ENCODE results near the gene GMCL1.
"Not testable (repeated sequence)": the region's sequence is repeated elsewhere in the genome, so short reads cannot be mapped to it uniquely, and the experiment has no call there.

Gene GMCL1

DNA sequence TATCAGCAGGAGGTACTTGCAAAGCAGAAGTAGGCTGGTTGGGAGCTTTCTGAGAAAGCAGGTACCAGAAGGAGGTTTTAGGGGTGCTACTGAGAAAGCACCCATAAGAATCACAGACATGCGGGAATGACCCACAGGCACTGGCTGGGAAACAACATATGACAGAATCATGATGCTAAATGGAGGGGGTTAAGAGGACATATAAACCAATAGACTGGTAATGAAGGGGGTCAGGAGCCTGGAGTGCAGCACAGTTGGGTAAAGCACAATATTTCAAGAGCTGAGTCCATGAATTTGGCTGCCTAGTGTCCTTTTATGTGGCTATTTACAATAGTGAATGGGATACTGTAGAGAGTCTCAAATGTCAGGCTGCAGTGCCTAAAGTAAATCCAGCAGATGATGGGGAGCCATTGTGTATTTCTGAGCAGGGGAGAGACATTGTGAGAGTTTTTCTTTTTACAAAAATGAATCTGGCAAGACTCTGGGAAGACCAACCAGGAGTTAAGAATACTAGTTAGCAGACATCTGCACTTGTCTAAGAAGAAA, 27.6 kb upstream of the GMCL1 start:
- H3K36me3 ChIP-seq (ENCODE audit: control insufficient read depth in 1 of 2, insufficient read depth in 2 of 2, low read depth in 1 of 2, low read length in 2 of 2), result peaks cover 23 to 62% of the 10 kb centered on the region in 2 experiments

GRCh38 chr2:69802781-69803367, 26.6 kb upstream of the GMCL1 start:
- H4K91ac ChIP-seq (ENCODE audit: low read length); H3K27me3 ChIP-seq (ENCODE audit: control insufficient read depth in 1 of 2, insufficient read depth in 1 of 2, low read length in 2 of 2); H3K14ac ChIP-seq (ENCODE audit: low read length in 2 of 2); H2AFZ ChIP-seq (ENCODE audit: low read depth, low read length); H2BK12ac ChIP-seq (ENCODE audit: low read length in 2 of 2); H3K4me2 ChIP-seq (ENCODE audit: low read length, poor library complexity, severe bottlenecking); H4K8ac ChIP-seq (ENCODE audit: low read length); H2AK5ac ChIP-seq (ENCODE audit: low read length, severe bottlenecking); H3K23ac ChIP-seq (ENCODE audit: low read length in 2 of 2); H2BK5ac ChIP-seq (ENCODE audit: low read depth, low read length, poor library complexity, severe bottlenecking); H3K4ac ChIP-seq (ENCODE audit: low read depth in 1 of 2, low read length in 2 of 2); H2BK15ac ChIP-seq (ENCODE audit: low read depth, poor library complexity, severe bottlenecking); H3K27ac ChIP-seq (ENCODE audit: low read length, poor library complexity, severe bottlenecking); DNase-seq; H3K9me3 ChIP-seq (ENCODE audit: control insufficient read depth, low read length); H3K4me3 ChIP-seq (ENCODE audit: insufficient read depth in 1 of 2, low read depth in 1 of 2, low read length in 2 of 2); H2BK120ac ChIP-seq (ENCODE audit: low read depth, low read length); H3K9ac ChIP-seq (ENCODE audit: low read length); H3K4me1 ChIP-seq (ENCODE audit: control insufficient read depth, insufficient read depth, low read depth, low read length); H3K18ac ChIP-seq (ENCODE audit: low read depth in 1 of 2, low read length in 2 of 2): not testable (repeated sequence)
- Histone ChIP-seq H3K79me1 (replicated peaks; ENCODE audit: low read length, poor library complexity, severe bottlenecking) (peaks cover 33% of the 10 kb centered on the region), H3K36me3 (ENCODE audit: control insufficient read depth in 1 of 2, insufficient read depth in 2 of 2, low read depth in 1 of 2, low read length in 2 of 2) (peaks cover 28 to 72% of the 10 kb centered on the region in 2 experiments)
- 97% methylated on average over 3 of the region's 4 CpGs for WGBS

More for the DNA sequence above, 27.6 kb upstream of the GMCL1 start:
- Histone ChIP-seq H3K4me2 (ENCODE audit: low read length, poor library complexity, severe bottlenecking) (no peak overlapping the region), H3K23ac (ENCODE audit: low read length in 2 of 2) (no peak overlapping the region), H3K27ac (ENCODE audit: low read length, poor library complexity, severe bottlenecking) (no peak overlapping the region), H2BK120ac (ENCODE audit: low read depth, low read length) (no peak overlapping the region), H3K14ac (ENCODE audit: low read length in 2 of 2) (no peak overlapping the region), H3K18ac (ENCODE audit: low read depth in 1 of 2, low read length in 2 of 2) (no peak overlapping the region), H3K4me3 (ENCODE audit: insufficient read depth in 1 of 2, low read depth in 1 of 2, low read length in 2 of 2) (no peak overlapping the region), H3K4me1 (ENCODE audit: control insufficient read depth, insufficient read depth, low read depth, low read length) (peaks cover 13% of the 10 kb centered on the region), H3K79me1 (replicated peaks; ENCODE audit: low read length, poor library complexity, severe bottlenecking) (peaks cover 30% of the 10 kb centered on the region), H2BK15ac (ENCODE audit: low read depth, poor library complexity, severe bottlenecking) (no peak overlapping the region), H3K9me3 (ENCODE audit: control insufficient read depth, low read length) (no peaks in the 10 kb centered on the region), H2BK12ac (ENCODE audit: low read length in 2 of 2) (no peak overlapping the region), H2AFZ (ENCODE audit: low read depth, low read length) (no peak overlapping the region), H3K27me3 (ENCODE audit: control insufficient read depth in 1 of 2, insufficient read depth in 1 of 2, low read length in 2 of 2) (no peaks in the 10 kb centered on the region), H3K4ac (ENCODE audit: low read depth in 1 of 2, low read length in 2 of 2) (no peak overlapping the region), H2AK5ac (ENCODE audit: low read length, severe bottlenecking) (peak overlapping the region; percentile 82), H2BK5ac (ENCODE audit: low read depth, low read length, poor library complexity, severe bottlenecking) (no peak overlapping the region), H4K91ac (ENCODE audit: low read length) (no peak overlapping the region), H3K9ac (ENCODE audit: low read length) (no peak overlapping the region), H4K8ac (ENCODE audit: low read length) (no peak overlapping the region)
- WGBS, result 100% methylated on average over 1 of the region's 1 CpG
- no peak for DNase-seq

- H3K14ac ChIP-seq (ENCODE audit: low read length in 2 of 2), result no peak overlapping the region
- no peak overlapping the region for H3K9ac ChIP-seq (ENCODE audit: low read length)
- H3K36me3 ChIP-seq (ENCODE audit: control insufficient read depth in 1 of 2, insufficient read depth in 2 of 2, low read depth in 1 of 2, low read length in 2 of 2), result peaks cover 38 to 88% of the 10 kb centered on the region in 2 experiments
- H3K79me1 ChIP-seq (replicated peaks; ENCODE audit: low read length, poor library complexity, severe bottlenecking), result peaks cover 41% of the 10 kb centered on the region
- no peak overlapping the region for H3K18ac ChIP-seq (ENCODE audit: low read depth in 1 of 2, low read length in 2 of 2)
- no peak overlapping the region for H4K8ac ChIP-seq (ENCODE audit: low read length)
- H2BK5ac ChIP-seq (ENCODE audit: low read depth, low read length, poor library complexity, severe bottlenecking), result no peak overlapping the region
- H3K4me2 ChIP-seq (ENCODE audit: low read length, poor library complexity, severe bottlenecking), result no peak overlapping the region
- H3K27ac ChIP-seq (ENCODE audit: low read length, poor library complexity, severe bottlenecking), result no peak overlapping the region
- H3K27me3 ChIP-seq (ENCODE audit: control insufficient read depth in 1 of 2, insufficient read depth in 1 of 2, low read length in 2 of 2), result no peaks in the 10 kb centered on the region
- no peak overlapping the region for H2AK5ac ChIP-seq (ENCODE audit: low read length, severe bottlenecking)
- H2BK120ac ChIP-seq (ENCODE audit: low read depth, low read length), result no peak overlapping the region
- DNase-seq, result no peak
- no peak overlapping the region for H3K4ac ChIP-seq (ENCODE audit: low read depth in 1 of 2, low read length in 2 of 2)
- H3K9me3 ChIP-seq (ENCODE audit: control insufficient read depth, low read length), result no peaks in the 10 kb centered on the region
- H3K4me3 ChIP-seq (ENCODE audit: insufficient read depth in 1 of 2, low read depth in 1 of 2, low read length in 2 of 2), result no peak overlapping the region
- peaks cover 5% of the 10 kb centered on the region for H3K4me1 ChIP-seq (ENCODE audit: control insufficient read depth, insufficient read depth, low read depth, low read length)
- H4K91ac ChIP-seq (ENCODE audit: low read length), result no peak overlapping the region
- no peak overlapping the region for H2BK12ac ChIP-seq (ENCODE audit: low read length in 2 of 2)
- H2BK15ac ChIP-seq (ENCODE audit: low read depth, poor library complexity, severe bottlenecking), result no peak overlapping the region
- no peak overlapping the region for H3K23ac ChIP-seq (ENCODE audit: low read length in 2 of 2)
- 95% methylated on average over 11 of the region's 11 CpGs for WGBS
- H2AFZ ChIP-seq (ENCODE audit: low read depth, low read length), result no peak overlapping the region
Observed at GRCh38 chr2:69804416-69804815, 25.0 kb upstream of the GMCL1 start.

DNA sequence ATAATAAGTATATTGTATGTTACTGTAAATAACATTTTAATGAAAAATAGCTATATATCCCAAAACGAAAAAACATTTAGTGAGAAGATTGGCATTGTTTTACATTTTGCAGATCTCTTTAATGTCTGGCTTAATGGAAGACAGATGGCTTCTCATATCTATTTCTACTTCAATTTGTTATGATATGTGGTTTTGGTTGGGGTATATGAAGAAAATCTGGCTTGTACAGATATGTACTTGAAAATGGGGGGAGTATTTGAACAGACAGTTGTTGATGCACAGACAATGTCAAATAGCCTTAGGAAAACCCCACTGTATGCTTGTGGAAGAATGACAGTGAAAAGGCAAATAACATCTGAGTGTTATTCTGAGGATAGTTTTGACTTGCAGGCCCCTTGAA, 23.6 kb upstream of the GMCL1 start:
- DNase-seq, result no peak
- Histone ChIP-seq H2BK5ac (ENCODE audit: low read depth, low read length, poor library complexity, severe bottlenecking) (no peak overlapping the region), H3K4me3 (ENCODE audit: insufficient read depth in 1 of 2, low read depth in 1 of 2, low read length in 2 of 2) (no peak overlapping the region), H3K27ac (ENCODE audit: low read length, poor library complexity, severe bottlenecking) (no peak overlapping the region), H3K23ac (ENCODE audit: low read length in 2 of 2) (no peak overlapping the region), H2AFZ (ENCODE audit: low read depth, low read length) (no peak overlapping the region), H3K4ac (ENCODE audit: low read depth in 1 of 2, low read length in 2 of 2) (no peak overlapping the region), H4K91ac (ENCODE audit: low read length) (no peak overlapping the region), H3K4me2 (ENCODE audit: low read length, poor library complexity, severe bottlenecking) (no peak overlapping the region), H2AK5ac (ENCODE audit: low read length, severe bottlenecking) (no peak overlapping the region), H3K9ac (ENCODE audit: low read length) (no peak overlapping the region), H4K8ac (ENCODE audit: low read length) (no peak overlapping the region), H3K36me3 (ENCODE audit: control insufficient read depth in 1 of 2, insufficient read depth in 2 of 2, low read depth in 1 of 2, low read length in 2 of 2) (peaks cover 50 to 90% of the 10 kb centered on the region in 2 experiments), H2BK12ac (ENCODE audit: low read length in 2 of 2) (no peak overlapping the region), H3K9me3 (ENCODE audit: control insufficient read depth, low read length) (no peaks in the 10 kb centered on the region), H3K14ac (ENCODE audit: low read length in 2 of 2) (no peak overlapping the region), H3K79me1 (replicated peaks; ENCODE audit: low read length, poor library complexity, severe bottlenecking) (peaks cover 40% of the 10 kb centered on the region), H2BK15ac (ENCODE audit: low read depth, poor library complexity, severe bottlenecking) (no peak overlapping the region), H3K4me1 (ENCODE audit: control insufficient read depth, insufficient read depth, low read depth, low read length) (peaks cover 3% of the 10 kb centered on the region), H2BK120ac (ENCODE audit: low read depth, low read length) (no peak overlapping the region), H3K18ac (ENCODE audit: low read depth in 1 of 2, low read length in 2 of 2) (no peak overlapping the region), H3K27me3 (ENCODE audit: control insufficient read depth in 1 of 2, insufficient read depth in 1 of 2, low read length in 2 of 2) (no peaks in the 10 kb centered on the region)
- no CpG with 5 or more reads among the region's 1 CpG for WGBS

All from mesenchymal stem cell (in vitro differentiated cells and primary cell).